GM12878 (cell line): Measurements from ENCODE around the gene FAM9C. TPM values are rescaled to one million over a fixed set of nuclear protein-coding genes. Genes with fewer than 3 reads are reported as not detected.

ENCODE experiments used
- ATAC-seq: fragments of 200-7000 bp; cut with Tn5 transposase; 3 replicates; pipeline ENCODE4 v1.9.1; 2020; ENCODE audit warnings: mild to moderate bottlenecking, moderate library complexity
- BruUV-seq: library from RNA; stranded (reverse); fragments of 400-500 nt; replicated peaks from 2 replicates; lab custom pipeline; 2021; lab: Mats Ljungman, UMichigan
- CTCF ChIA-PET: fragments of 300-600 bp; sonication (Branson Sonifier 250); formaldehyde crosslinking; extraction: SDS; loops from one replicate; lab custom pipeline; 2021; ENCODE audit warnings: inconsistent platforms; lab: Yijun Ruan, JAX
- POLR2A ChIA-PET: fragments of 350-600 bp; formaldehyde crosslinking; extraction: SDS; loops from one replicate; lab custom pipeline; 2021; ENCODE audit warnings: inconsistent platforms; lab: Charles Lee
- RAD21 ChIA-PET: fragments of 300-600 bp; sonication (Branson Sonifier 250); formaldehyde crosslinking; loops from one replicate; lab custom pipeline; 2023; ENCODE audit warnings: antibody characterized with exemption; ENCODE audit not compliant: unreplicated experiment; lab: Charles Lee
- SMC1A ChIA-PET: fragments of 300-600 bp; sonication (Branson Sonifier 250); formaldehyde crosslinking; loops from one replicate; lab custom pipeline; 2023; ENCODE audit not compliant: unreplicated experiment, uncharacterized antibody; lab: Charles Lee
- DNase-seq: peaks from one replicate; pipeline ENCODE4 v3.0.0-alpha.2; 2011; ENCODE audit warnings: low read depth, low spot score
- FAIRE-seq: peaks from 3 replicates; lab custom pipeline; 2011; peaks lifted over from hg19 to GRCh38; lab: Jason Lieb, UNC
- H2AFZ ChIP-seq: 2 replicates; pipeline ENCODE4 v1.6.0; 2011; ENCODE audit warnings: low read depth, low read length, control low read depth; ENCODE audit not compliant: control insufficient read depth
- H3K27ac ChIP-seq: 2 replicates; pipeline ENCODE4 v1.5.1; 2011; ENCODE audit warnings: control low read depth; ENCODE audit not compliant: control insufficient read depth, insufficient read depth
- H3K27me3 ChIP-seq, 2 experiments: replicated peaks in 1 of 2; 2 replicates each; pipeline versions ENCODE4 v1.6.0 to v1.6.1; 2011; ENCODE audit warnings: low read length in 1 of 2; ENCODE audit not compliant: control insufficient read depth in 2 of 2, insufficient read depth in 2 of 2
- H3K36me3 ChIP-seq, 2 experiments: 2 replicates each; pipeline ENCODE4 v1.5.1; 2011; ENCODE audit warnings: low read length in 1 of 2; ENCODE audit not compliant: control insufficient read depth in 2 of 2, insufficient read depth in 2 of 2
- H3K4me1 ChIP-seq: 2 replicates; pipeline ENCODE4 v1.6.1; 2011; ENCODE audit warnings: mild to moderate bottlenecking, low read length, moderate library complexity, mixed read lengths; ENCODE audit not compliant: control insufficient read depth, insufficient read depth
- H3K4me2 ChIP-seq: 2 replicates; pipeline ENCODE4 v1.6.0; 2011; ENCODE audit warnings: control low read depth; ENCODE audit not compliant: control insufficient read depth, insufficient read depth
- H3K4me3 ChIP-seq: fragments of 200-600 bp; sonication (generic); 2 replicates; pipeline ENCODE4 v1.5.1; 2016
- H3K79me2 ChIP-seq: 2 replicates; pipeline ENCODE4 v1.6.0; 2011; ENCODE audit warnings: low read length; ENCODE audit not compliant: control insufficient read depth, insufficient read depth
- H3K9ac ChIP-seq: 2 replicates; pipeline ENCODE4 v1.8.0; 2011; ENCODE audit warnings: low read length, control low read depth, mixed read lengths; ENCODE audit not compliant: control insufficient read depth, insufficient read depth
- H3K9me3 ChIP-seq: replicated peaks from 3 replicates; pipeline ENCODE4 v1.5.1; 2011; ENCODE audit warnings: mild to moderate bottlenecking, low read length; ENCODE audit not compliant: control insufficient read depth, insufficient read depth
- H4K20me1 ChIP-seq: 2 replicates; pipeline ENCODE4 v1.6.0; 2011; ENCODE audit not compliant: control insufficient read depth, insufficient read depth
- EP300 ChIP-seq, 2 experiments: fragments of 150-350 bp in 1 of 2; IDR thresholded peaks; 2 replicates each; pipeline ENCODE4 v1.6.1; 2011 to 2012; ENCODE audit warnings: low read depth in 2 of 2, low read length in 2 of 2, borderline replicate concordance in 1 of 2, improper control_type of control experiment in 1 of 2, inconsistent platforms in 1 of 2; ENCODE audit not compliant: control insufficient read depth in 1 of 2
- HCFC1 ChIP-seq: fragments of 150-350 bp; IDR thresholded peaks from 2 replicates; pipeline ENCODE4 v1.6.1; 2014; ENCODE audit warnings: low read length
- JUND ChIP-seq: IDR thresholded peaks from 2 replicates; pipeline ENCODE4 v1.6.1; 2012; ENCODE audit warnings: low read depth, mild to moderate bottlenecking, low read length, improper control_type of control experiment, moderate library complexity
- MTA3 ChIP-seq: IDR thresholded peaks from 2 replicates; pipeline ENCODE4 v1.6.1; 2012; ENCODE audit warnings: low read length, inconsistent platforms, borderline replicate concordance
- MYC ChIP-seq: IDR thresholded peaks from 2 replicates; pipeline ENCODE4 v1.6.1; 2011; ENCODE audit warnings: mild to moderate bottlenecking, low read length, moderate library complexity, inconsistent platforms; ENCODE audit not compliant: insufficient read depth, insufficient replicate concordance, insufficient read length, severe bottlenecking
- NBN ChIP-seq: fragments of 450-650 bp; IDR thresholded peaks from 2 replicates; pipeline ENCODE4 v1.6.1; 2016
- RAD51 ChIP-seq: fragments of 450-650 bp; IDR thresholded peaks from 2 replicates; pipeline ENCODE4 v1.6.1; 2016; ENCODE audit warnings: moderate library complexity, mild to moderate bottlenecking, inconsistent platforms
- STAT3 ChIP-seq: IDR thresholded peaks from 2 replicates; pipeline ENCODE4 v1.6.1; 2011; ENCODE audit warnings: low read depth, low read length, improper control_type of control experiment
- SUPT20H ChIP-seq: IDR thresholded peaks from 2 replicates; pipeline ENCODE4 v1.6.1; 2011; ENCODE audit warnings: low read depth, mild to moderate bottlenecking, low read length, moderate library complexity, borderline replicate concordance; ENCODE audit not compliant: control insufficient read depth
- ZBED1 ChIP-seq: IDR thresholded peaks from 2 replicates; pipeline ENCODE4 v1.6.1; 2016; ENCODE audit warnings: borderline replicate concordance
- WGBS: methylation state at CpG from one replicate; pipeline ENCODE4 v1.1.6; 2016; ENCODE audit warnings: low lambda C conversion rate; ENCODE audit not compliant: insufficient replicate concordance, insufficient coverage; ENCODE audit errors: missing lambda C conversion rate; 5-methylcytosine and 5-hydroxymethylcytosine counted together
- in situ Hi-C: fragments of 300-500 bp; cut with MboI; formaldehyde crosslinking; loops from 9 replicates; pipeline ENCODE4 v1.14.3; 2018; ENCODE audit warnings: mixed read lengths
- intact Hi-C: fragments of 100-400 bp; cut with micrococcal nuclease; formaldehyde crosslinking; loops from one replicate; pipeline ENCODE4 v1.14.2; 2022; ENCODE audit not compliant: unreplicated experiment
- polyA plus RNA-seq, 11 experiments: library from polyadenylated mRNA; depleted of rRNA in 4 of 11; unstranded in 6 of 11; stranded (reverse) in 5 of 11; fragments of >200 nt; fragmentation: Nextera tagmentation in 4 of 11; fragmentation: Illumina TruSeq in 1 of 11; extraction: Ambion mirVana in 4 of 11; extraction: Trizol in 1 of 11; gene quantifications; 1 replicate in 1 of 11; 2 replicates in 10 of 11; pipeline versions ENCODE4 v1.2.1 to v1.2.3, GENCODE V29; 2011 to 2016; ENCODE audit warnings: inconsistent platforms in 2 of 11, missing spikeins in 2 of 11, low read depth in 1 of 11
- total RNA-seq, 4 experiments: library from RNA; depleted of rRNA in 3 of 4; stranded (reverse); fragments of >200 nt in 3 of 4; fragmentation: Illumina TruSeq in 1 of 4; extraction: Trizol in 1 of 4; gene quantifications; 2 replicates each; pipeline versions ENCODE4 v1.2.1 to v1.2.3, GENCODE V29; 2013 to 2021
- TF ChIP-seq, protein P1 (sequence below): fragments of 450-650 bp; IDR thresholded peaks from 2 replicates; pipeline ENCODE4 v1.6.1; 2018; ENCODE audit warnings: borderline replicate concordance, mild to moderate bottlenecking; ENCODE audit not compliant: partially characterized antibody
- TF ChIP-seq, protein P2 (sequence below): fragments of 450-650 bp; formaldehyde crosslinking; IDR thresholded peaks from 2 replicates; pipeline ENCODE4 v1.4.0; 2020; ENCODE audit warnings: mild to moderate bottlenecking, moderate library complexity
- TF ChIP-seq, protein P3 (sequence below): fragments of 450-650 bp; formaldehyde crosslinking; IDR thresholded peaks from 2 replicates; pipeline ENCODE4 v1.5.0; 2022; ENCODE audit warnings: mild to moderate bottlenecking, missing genetic modification characterization

The FAM9C gene
- total and polyA plus RNA-seq, 10 of the 15 experiments (the other 5 are each of a cell fraction or from before 2014, with no cell fraction given) = 0.01 to 0.03 TPM; not detected in 8

DNA sequence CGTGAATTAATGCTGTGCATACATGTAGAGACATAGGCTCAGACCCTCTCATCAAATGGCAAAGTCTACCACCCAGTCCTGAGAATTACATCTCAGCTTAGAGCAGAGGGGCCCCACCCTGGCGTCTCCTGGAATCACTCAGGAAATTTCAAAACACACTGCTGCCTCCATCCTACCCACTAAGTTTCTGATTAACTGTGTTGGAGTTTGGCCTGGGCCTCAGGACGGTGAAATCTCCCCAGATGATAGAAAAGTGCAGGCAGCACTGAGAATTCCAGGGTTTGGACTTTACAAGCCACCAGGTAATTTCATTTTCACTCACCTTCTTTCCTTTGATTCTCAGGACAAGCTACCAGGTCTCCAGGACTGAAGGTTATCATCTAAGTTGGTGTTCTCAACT lies 3.3 kb upstream of the FAM9C start:
- Histone ChIP-seq H2AFZ (no peak overlapping the region), H3K27ac (no peak overlapping the region), H3K4me1 (peaks cover 32% of the 10 kb centered on the region), H3K36me3 (no peaks in the 10 kb centered on the region; a peak in 1 of 4 replicates), H3K27me3 (no peaks in the 10 kb centered on the region), H3K9ac (no peak overlapping the region), H3K4me3 (no peak overlapping the region), H3K79me2 (no peaks in the 10 kb centered on the region), H3K9me3 (peaks cover under 1% of the 10 kb centered on the region; the same call in 2 of the 3 replicates), H4K20me1 (no peaks in the 10 kb centered on the region), H3K4me2 (no peak overlapping the region)
- BruUV-seq = no TSS peak
- FAIRE-seq = no peak
- ATAC-seq = no peak
- intact Hi-C loops (no loop called here), in situ Hi-C loops (no loop called here)
- DNase-seq = no peak
- ChIA-PET CTCF (interaction anchor here (0.9 to 1.0 kb wide), 3 partner anchors 17 to 101 kb away, joined by 3 to 4 read pairs (median 3); no protein-coding TSS in a partner anchor), POLR2A (interaction anchor here (0.7 to 1.1 kb wide), 2 partner anchors 17 to 40 kb away, joined by 3 read pairs; no protein-coding TSS in a partner anchor), SMC1A (interaction anchor here (0.7 to 8.3 kb wide), 8 partner anchors 21 to 100 kb away, joined by 3 to 214 read pairs (median 78); no protein-coding TSS in a partner anchor), RAD21 (interaction anchor here (1.0 to 1.5 kb wide), 2 partner anchors 25 to 34 kb away, joined by 3 read pairs; no protein-coding TSS in a partner anchor)
- WGBS = 35% methylated on average over 3 of the region's 3 CpGs
- no peak for TF ChIP-seq MYC
- TF ChIP-seq, protein P1, sequence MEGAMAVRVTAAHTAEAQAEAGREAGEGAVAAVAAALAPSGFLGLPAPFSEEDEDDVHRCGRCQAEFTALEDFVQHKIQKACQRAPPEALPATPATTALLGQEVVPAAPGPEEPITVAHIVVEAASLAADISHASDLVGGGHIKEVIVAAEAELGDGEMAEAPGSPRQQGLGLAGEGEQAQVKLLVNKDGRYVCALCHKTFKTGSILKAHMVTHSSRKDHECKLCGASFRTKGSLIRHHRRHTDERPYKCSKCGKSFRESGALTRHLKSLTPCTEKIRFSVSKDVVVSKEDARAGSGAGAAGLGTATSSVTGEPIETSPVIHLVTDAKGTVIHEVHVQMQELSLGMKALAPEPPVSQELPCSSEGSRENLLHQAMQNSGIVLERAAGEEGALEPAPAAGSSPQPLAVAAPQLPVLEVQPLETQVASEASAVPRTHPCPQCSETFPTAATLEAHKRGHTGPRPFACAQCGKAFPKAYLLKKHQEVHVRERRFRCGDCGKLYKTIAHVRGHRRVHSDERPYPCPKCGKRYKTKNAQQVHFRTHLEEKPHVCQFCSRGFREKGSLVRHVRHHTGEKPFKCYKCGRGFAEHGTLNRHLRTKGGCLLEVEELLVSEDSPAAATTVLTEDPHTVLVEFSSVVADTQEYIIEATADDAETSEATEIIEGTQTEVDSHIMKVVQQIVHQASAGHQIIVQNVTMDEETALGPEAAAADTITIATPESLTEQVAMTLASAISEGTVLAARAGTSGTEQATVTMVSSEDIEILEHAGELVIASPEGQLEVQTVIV = no peak
- TF ChIP-seq ZBED1 = no peak
- TF ChIP-seq, protein P2, sequence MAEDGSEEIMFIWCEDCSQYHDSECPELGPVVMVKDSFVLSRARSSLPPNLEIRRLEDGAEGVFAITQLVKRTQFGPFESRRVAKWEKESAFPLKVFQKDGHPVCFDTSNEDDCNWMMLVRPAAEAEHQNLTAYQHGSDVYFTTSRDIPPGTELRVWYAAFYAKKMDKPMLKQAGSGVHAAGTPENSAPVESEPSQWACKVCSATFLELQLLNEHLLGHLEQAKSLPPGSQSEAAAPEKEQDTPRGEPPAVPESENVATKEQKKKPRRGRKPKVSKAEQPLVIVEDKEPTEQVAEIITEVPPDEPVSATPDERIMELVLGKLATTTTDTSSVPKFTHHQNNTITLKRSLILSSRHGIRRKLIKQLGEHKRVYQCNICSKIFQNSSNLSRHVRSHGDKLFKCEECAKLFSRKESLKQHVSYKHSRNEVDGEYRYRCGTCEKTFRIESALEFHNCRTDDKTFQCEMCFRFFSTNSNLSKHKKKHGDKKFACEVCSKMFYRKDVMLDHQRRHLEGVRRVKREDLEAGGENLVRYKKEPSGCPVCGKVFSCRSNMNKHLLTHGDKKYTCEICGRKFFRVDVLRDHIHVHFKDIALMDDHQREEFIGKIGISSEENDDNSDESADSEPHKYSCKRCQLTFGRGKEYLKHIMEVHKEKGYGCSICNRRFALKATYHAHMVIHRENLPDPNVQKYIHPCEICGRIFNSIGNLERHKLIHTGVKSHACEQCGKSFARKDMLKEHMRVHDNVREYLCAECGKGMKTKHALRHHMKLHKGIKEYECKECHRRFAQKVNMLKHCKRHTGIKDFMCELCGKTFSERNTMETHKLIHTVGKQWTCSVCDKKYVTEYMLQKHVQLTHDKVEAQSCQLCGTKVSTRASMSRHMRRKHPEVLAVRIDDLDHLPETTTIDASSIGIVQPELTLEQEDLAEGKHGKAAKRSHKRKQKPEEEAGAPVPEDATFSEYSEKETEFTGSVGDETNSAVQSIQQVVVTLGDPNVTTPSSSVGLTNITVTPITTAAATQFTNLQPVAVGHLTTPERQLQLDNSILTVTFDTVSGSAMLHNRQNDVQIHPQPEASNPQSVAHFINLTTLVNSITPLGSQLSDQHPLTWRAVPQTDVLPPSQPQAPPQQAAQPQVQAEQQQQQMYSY (CRISPR knock-in tag) = no peak
- no peak for TF ChIP-seq MTA3
- no peak for TF ChIP-seq EP300 (IDR thresholded peaks at IDR 0.05; ENCODE audit: borderline replicate concordance in 1 of 2, control insufficient read depth in 1 of 2, low read depth in 2 of 2, low read length in 2 of 2)
- no peak for TF ChIP-seq NBN
- no peak for TF ChIP-seq HCFC1
- no peak for TF ChIP-seq RAD51
- TF ChIP-seq JUND = no peak
- TF ChIP-seq STAT3 = no peak
- TF ChIP-seq, protein P3, sequence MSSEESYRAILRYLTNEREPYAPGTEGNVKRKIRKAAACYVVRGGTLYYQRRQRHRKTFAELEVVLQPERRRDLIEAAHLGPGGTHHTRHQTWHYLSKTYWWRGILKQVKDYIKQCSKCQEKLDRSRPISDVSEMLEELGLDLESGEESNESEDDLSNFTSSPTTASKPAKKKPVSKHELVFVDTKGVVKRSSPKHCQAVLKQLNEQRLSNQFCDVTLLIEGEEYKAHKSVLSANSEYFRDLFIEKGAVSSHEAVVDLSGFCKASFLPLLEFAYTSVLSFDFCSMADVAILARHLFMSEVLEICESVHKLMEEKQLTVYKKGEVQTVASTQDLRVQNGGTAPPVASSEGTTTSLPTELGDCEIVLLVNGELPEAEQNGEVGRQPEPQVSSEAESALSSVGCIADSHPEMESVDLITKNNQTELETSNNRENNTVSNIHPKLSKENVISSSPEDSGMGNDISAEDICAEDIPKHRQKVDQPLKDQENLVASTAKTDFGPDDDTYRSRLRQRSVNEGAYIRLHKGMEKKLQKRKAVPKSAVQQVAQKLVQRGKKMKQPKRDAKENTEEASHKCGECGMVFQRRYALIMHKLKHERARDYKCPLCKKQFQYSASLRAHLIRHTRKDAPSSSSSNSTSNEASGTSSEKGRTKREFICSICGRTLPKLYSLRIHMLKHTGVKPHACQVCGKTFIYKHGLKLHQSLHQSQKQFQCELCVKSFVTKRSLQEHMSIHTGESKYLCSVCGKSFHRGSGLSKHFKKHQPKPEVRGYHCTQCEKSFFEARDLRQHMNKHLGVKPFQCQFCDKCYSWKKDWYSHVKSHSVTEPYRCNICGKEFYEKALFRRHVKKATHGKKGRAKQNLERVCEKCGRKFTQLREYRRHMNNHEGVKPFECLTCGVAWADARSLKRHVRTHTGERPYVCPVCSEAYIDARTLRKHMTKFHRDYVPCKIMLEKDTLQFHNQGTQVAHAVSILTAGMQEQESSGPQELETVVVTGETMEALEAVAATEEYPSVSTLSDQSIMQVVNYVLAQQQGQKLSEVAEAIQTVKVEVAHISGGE (CRISPR knock-in tag) = no peak
- TF ChIP-seq SUPT20H = no peak
